AG20443 (cell line): ENCODE results near the gene PFKFB3.
A peak's percentile ranks its signal among the peaks of the same experiment; 100 is the strongest.
"Not testable (repeated sequence)": the region's sequence is repeated elsewhere in the genome, so short reads cannot be mapped to it uniquely, and the experiment has no call there.

Experiments used
- DNase-seq: peaks from one replicate; pipeline ENCODE4 v3.0.0; 2012; ENCODE audit warnings: low spot score, mixed read lengths

PFKFB3 gene

GRCh38 chr10:6236349-6237198 lies 33.8 kb downstream of the PFKFB3 start:
- DNase-seq: no peak

- DNase-seq: no peak
Measured at GRCh38 chr10:6237199-6237530, 34.4 kb downstream of the PFKFB3 start.

GRCh38 chr10:6238587-6239212 lies 36.0 kb downstream of the PFKFB3 start:
- DNase-seq: not testable (repeated sequence)

GRCh38 chr10:6239213-6239991 lies 36.7 kb downstream of the PFKFB3 start:
- peak; percentile 97 for DNase-seq

- DNase-seq: no peak
Measured at GRCh38 chr10:6240254-6240653, 37.5 kb downstream of the PFKFB3 start.

- DNase-seq: no peak
Measured at GRCh38 chr10:6242089-6242488, 39.4 kb downstream of the PFKFB3 start.

GRCh38 chr10:6244510-6244909 lies 41.8 kb downstream of the PFKFB3 start:
- no peak for DNase-seq

- DNase-seq: no peak
Measured at GRCh38 chr10:6247041-6247712, 44.4 kb downstream of the PFKFB3 start.

- not testable (repeated sequence) for DNase-seq
Measured at GRCh38 chr10:6248908-6249307, 46.2 kb downstream of the PFKFB3 start.

- DNase-seq: no peak
Measured at GRCh38 chr10:6249698-6250097, 47.0 kb downstream of the PFKFB3 start.

- no peak for DNase-seq
Measured at GRCh38 chr10:6250745-6251144, 48.0 kb downstream of the PFKFB3 start.

GRCh38 chr10:6254201-6254600 lies 51.5 kb downstream of the PFKFB3 start:
- no peak for DNase-seq

- no peak for DNase-seq
Measured at GRCh38 chr10:6255548-6256061, 52.9 kb downstream of the PFKFB3 start.

GRCh38 chr10:6256439-6256838 lies 53.7 kb downstream of the PFKFB3 start:
- DNase-seq: no peak

GRCh38 chr10:6259153-6259552 lies 56.4 kb downstream of the PFKFB3 start:
- no peak for DNase-seq

- DNase-seq: no peak
Measured at GRCh38 chr10:6260843-6261242, 58.1 kb downstream of the PFKFB3 start.

- no peak for DNase-seq
Measured at GRCh38 chr10:6267941-6268340, 65.2 kb downstream of the PFKFB3 start.

- DNase-seq: no peak
Measured at GRCh38 chr10:6269432-6269831, 66.7 kb downstream of the PFKFB3 start.

GRCh38 chr10:6269953-6270867 lies 67.5 kb downstream of the PFKFB3 start:
- no peak for DNase-seq

- no peak for DNase-seq
Measured at GRCh38 chr10:6270951-6271350, 68.2 kb downstream of the PFKFB3 start.

GRCh38 chr10:6271663-6272062 lies 68.9 kb downstream of the PFKFB3 start:
- no peak for DNase-seq
